ENCODE results near the gene SLC25A36. TPM values are rescaled to one million over a fixed set of nuclear protein-coding genes. Genes with fewer than 3 reads are reported as not detected.

Gene SLC25A36
- total and polyA plus RNA-seq, 4 donors, result 1.5 to 20.5 (median 5.4) TPM

- no peak for TF ChIP-seq HNF4A (conservative IDR thresholded peaks at IDR 0.05)
- no peak for TF ChIP-seq FOXA2 (IDR thresholded peaks at IDR 0.05)
- no peak for TF ChIP-seq RXRA (IDR thresholded peaks at IDR 0.05)
Measured at GRCh38 chr3:141011997-141012262, 70.3 kb downstream of the SLC25A36 start (continued).

- Histone ChIP-seq H3K27ac (ENCODE audit: low read depth in 1 of 2, low read length in 2 of 2) (no peak overlapping the region), H3K27me3 (ENCODE audit: control insufficient read depth in 4 of 4, insufficient read depth in 4 of 4, low read length in 3 of 4) (peaks cover 0 to 11% (median 1%) of the 10 kb centered on the region in 4 donors), H3K9me3 (ENCODE audit: control insufficient read depth in 4 of 4, low read length in 3 of 4) (no peaks in the 10 kb centered on the region), H3K9ac (ENCODE audit: low read depth in 1 of 2, low read length in 2 of 2) (no peak overlapping the region), H3K4me3 (ENCODE audit: low read depth in 1 of 3, low read length in 3 of 3) (no peak overlapping the region), H3K4me1 (ENCODE audit: control insufficient read depth in 4 of 4, insufficient read depth in 4 of 4, low read length in 3 of 4) (no peaks in the 10 kb centered on the region), H3K36me3 (ENCODE audit: control insufficient read depth in 4 of 4, insufficient read depth in 3 of 4, low read depth in 1 of 4, low read length in 3 of 4) (no peaks in the 10 kb centered on the region)
- no peak for DNase-seq (ENCODE audit: low spot score)
- TF ChIP-seq JUND (IDR thresholded peaks at IDR 0.05) (no peak), ATF3 (IDR thresholded peaks at IDR 0.05) (no peak), FOXA1 (IDR thresholded peaks at IDR 0.05) (no peak), CTCF (IDR thresholded peaks at IDR 0.05; ENCODE audit: low read depth, low read length, missing input control) (no peak), REST (IDR thresholded peaks at IDR 0.05) (no peak), YY1 (IDR thresholded peaks at IDR 0.05) (no peak), ZBTB33 (IDR thresholded peaks at IDR 0.05) (no peak), SP1 (IDR thresholded peaks at IDR 0.05) (no peak), RXRA (IDR thresholded peaks at IDR 0.05) (no peak), MAX (IDR thresholded peaks at IDR 0.05) (no peak)
- 90% methylated on average over 2 of the region's 2 CpGs for WGBS
Measured at GRCh38 chr3:141012571-141012970, 70.9 kb downstream of the SLC25A36 start.

- H3K4me3 ChIP-seq (ENCODE audit: low read depth in 1 of 3, low read length in 3 of 3), result no peak overlapping the region
- no peak for DNase-seq (ENCODE audit: low spot score)
- H3K27ac ChIP-seq (ENCODE audit: low read depth in 1 of 2, low read length in 2 of 2), result no peak overlapping the region
- no peaks in the 10 kb centered on the region for H3K4me1 ChIP-seq (ENCODE audit: control insufficient read depth in 4 of 4, insufficient read depth in 4 of 4, low read length in 3 of 4)
- no peaks in the 10 kb centered on the region for H3K9me3 ChIP-seq (ENCODE audit: control insufficient read depth in 4 of 4, low read length in 3 of 4)
- H3K9ac ChIP-seq (ENCODE audit: low read depth in 1 of 2, low read length in 2 of 2), result no peak overlapping the region
- H3K27me3 ChIP-seq (ENCODE audit: control insufficient read depth in 4 of 4, insufficient read depth in 4 of 4, low read length in 3 of 4), result peaks cover 0 to 11% (median 0%) of the 10 kb centered on the region in 4 donors
- 86% methylated on average over 3 of the region's 3 CpGs for WGBS
- H3K36me3 ChIP-seq (ENCODE audit: control insufficient read depth in 4 of 4, insufficient read depth in 3 of 4, low read depth in 1 of 4, low read length in 3 of 4), result no peaks in the 10 kb centered on the region
- TF ChIP-seq HNF4G (IDR thresholded peaks at IDR 0.05), result no peak
- no peak for TF ChIP-seq HNF4A (conservative IDR thresholded peaks at IDR 0.05)
- no peak for TF ChIP-seq NR2F2 (IDR thresholded peaks at IDR 0.05)
- TF ChIP-seq CTCF (IDR thresholded peaks at IDR 0.05; ENCODE audit: low read depth, low read length, missing input control), result no peak
- no peak for TF ChIP-seq RAD21 (IDR thresholded peaks at IDR 0.05)
- TF ChIP-seq REST (IDR thresholded peaks at IDR 0.05), result no peak
- no peak for TF ChIP-seq GABPA (IDR thresholded peaks at IDR 0.05 in 1 of 2, conservative IDR thresholded peaks at IDR 0.05 in 1 of 2)
- TF ChIP-seq MAX (IDR thresholded peaks at IDR 0.05), result no peak
- no peak for TF ChIP-seq SP1 (IDR thresholded peaks at IDR 0.05)
Measured at GRCh38 chr3:141015481-141015880, 73.8 kb downstream of the SLC25A36 start.
